ENCODE results near the gene PPP3CA.

PPP3CA gene

GRCh38 chr4:101332424-101332823 is 14.9 kb downstream of the PPP3CA start:
- no peak for DNase-seq (ENCODE audit: extremely low read depth in 1 of 2, low read depth in 1 of 2)

GRCh38 chr4:101331017-101331416 is 16.3 kb downstream of the PPP3CA start:
- DNase-seq (ENCODE audit: extremely low read depth in 1 of 2, low read depth in 1 of 2), result no peak

- DNase-seq (ENCODE audit: extremely low read depth in 1 of 2, low read depth in 1 of 2), result no peak
Observed at GRCh38 chr4:101329592-101329991, 17.7 kb downstream of the PPP3CA start.

DNA sequence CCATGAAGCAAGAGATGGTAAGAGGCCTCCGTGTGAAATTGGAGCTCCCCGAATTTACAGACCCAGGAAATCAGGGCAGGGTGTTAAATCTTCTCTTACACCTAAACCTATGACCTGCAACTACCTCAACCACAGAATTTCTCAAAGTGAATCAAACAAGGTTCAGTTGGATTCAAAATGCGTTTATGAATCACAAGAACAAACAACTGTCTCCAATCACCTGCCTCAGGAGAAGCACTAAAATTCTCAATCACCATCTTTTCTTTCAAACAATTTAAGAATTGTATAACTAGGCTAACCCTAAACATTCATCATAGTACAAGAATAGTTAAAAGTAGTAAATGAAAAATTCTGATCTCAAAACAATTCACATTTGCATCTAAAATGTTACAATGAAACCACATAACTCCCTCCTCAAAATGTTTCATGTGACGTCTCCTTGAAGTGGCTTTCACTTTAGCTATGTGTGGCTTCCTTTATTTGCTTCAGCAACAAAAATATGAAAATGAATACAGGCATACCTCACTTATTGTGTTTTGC is 19.2 kb downstream of the PPP3CA start:
- no peak for DNase-seq (ENCODE audit: extremely low read depth in 1 of 2, low read depth in 1 of 2)

- no peak for DNase-seq (ENCODE audit: extremely low read depth in 1 of 2, low read depth in 1 of 2)
Observed at GRCh38 chr4:101326576-101326975, 20.8 kb downstream of the PPP3CA start.

DNA sequence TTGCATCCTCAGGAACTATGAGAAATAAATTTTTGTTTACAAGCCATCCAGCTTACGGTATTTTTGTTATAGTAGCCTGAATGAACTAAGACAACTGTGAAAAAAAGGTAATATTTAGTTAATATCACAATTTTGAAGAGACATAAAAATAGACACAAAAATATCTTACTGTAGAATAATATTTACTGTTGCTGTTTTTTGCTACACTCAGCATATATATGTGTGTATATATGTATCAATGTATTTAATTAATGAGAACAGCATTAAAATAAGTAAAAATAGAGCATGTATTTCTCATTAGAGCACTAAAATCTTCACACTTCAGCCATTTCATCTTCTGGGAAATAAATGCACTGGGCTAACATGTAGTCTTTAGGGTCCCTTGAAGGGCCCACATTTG is 24.6 kb downstream of the PPP3CA start:
- DNase-seq (ENCODE audit: extremely low read depth in 1 of 2, low read depth in 1 of 2), result no peak

GRCh38 chr4:101321481-101322042 is 25.8 kb downstream of the PPP3CA start:
- DNase-seq (ENCODE audit: extremely low read depth in 1 of 2, low read depth in 1 of 2), result no peak

DNA sequence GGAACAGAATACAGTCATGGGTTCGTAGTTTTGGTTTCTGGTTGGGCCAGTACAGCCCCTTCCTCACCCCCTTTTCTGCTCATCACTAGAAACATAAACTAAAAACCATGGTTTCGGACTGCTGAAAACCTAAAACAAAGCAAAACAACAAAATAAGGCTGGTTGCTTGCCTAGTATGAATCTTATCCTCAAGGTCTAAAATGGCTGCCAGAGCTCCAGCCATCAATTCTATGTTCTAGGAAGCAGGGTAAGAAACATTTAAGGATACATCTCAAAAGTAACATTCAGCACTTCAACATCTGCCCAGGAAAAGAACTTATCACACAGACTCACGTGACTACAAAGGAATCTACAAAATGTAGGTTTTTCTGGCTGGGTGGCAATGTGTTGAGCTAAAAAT is 31.5 kb downstream of the PPP3CA start:
- DNase-seq (ENCODE audit: extremely low read depth in 1 of 2, low read depth in 1 of 2), result no peak

DNA sequence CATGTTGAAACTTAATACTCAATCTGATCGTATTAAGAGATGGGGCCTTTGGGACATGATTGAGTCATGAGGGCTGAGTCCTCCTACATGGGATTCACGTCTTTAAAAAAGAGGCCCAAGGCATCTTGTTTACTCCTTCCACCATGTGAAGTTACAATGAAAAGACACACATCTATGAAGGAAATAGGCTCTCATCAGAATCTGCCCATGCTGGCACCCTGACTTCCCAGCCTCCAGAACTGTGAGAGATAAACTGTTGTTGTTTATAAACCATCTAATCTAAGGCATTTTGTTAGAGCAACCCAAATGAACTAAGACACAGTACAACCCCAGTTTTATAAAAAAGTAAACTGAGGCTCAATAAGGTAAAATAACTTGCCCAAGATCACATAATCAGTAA is 32.3 kb downstream of the PPP3CA start:
- DNase-seq (ENCODE audit: extremely low read depth in 1 of 2, low read depth in 1 of 2), result no peak

GRCh38 chr4:101309925-101310324 is 37.4 kb downstream of the PPP3CA start:
- DNase-seq (ENCODE audit: extremely low read depth in 1 of 2, low read depth in 1 of 2), result no peak

- DNase-seq (ENCODE audit: extremely low read depth in 1 of 2, low read depth in 1 of 2), result no peak
Observed at GRCh38 chr4:101307899-101308298, 39.4 kb downstream of the PPP3CA start.

DNA sequence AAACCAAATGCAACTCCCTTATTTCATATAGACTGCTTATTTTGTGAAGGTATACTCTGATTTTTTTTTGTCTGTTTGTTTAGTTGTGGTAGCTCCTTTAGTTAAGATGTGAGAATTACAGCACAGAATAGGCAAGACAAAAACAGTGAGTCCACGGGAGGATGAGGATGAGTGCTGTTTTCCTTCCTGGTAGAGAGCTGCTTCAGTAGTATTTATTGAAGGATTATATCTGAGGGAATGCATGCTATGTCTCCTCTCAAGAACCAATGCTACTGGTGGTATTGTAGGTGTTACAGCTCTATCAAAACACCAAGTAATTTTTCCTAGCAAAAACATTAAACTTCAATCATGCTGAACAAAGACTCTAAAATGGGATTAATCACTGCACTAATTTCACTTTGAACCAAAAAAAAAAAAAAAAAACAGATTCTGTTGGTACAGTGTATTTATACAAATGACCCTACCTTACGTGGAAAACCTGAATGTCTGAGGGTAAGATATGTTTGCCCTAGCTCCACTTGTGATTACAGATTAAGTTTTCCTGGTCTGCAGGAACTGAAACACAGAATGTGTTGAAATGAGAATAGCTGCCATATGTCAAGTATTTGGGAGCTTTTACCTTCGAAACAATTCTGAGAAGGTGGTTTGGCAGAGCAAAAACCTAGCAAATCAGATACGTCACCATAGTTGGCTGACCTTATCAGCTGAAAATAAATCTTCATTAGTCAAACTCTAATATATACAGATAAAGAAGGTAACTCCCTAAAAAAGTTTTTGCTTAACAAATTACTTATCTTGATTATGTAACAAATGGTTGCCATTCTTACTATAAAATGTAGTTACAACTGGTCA is 40.3 kb downstream of the PPP3CA start:
- no peak for DNase-seq (ENCODE audit: extremely low read depth in 1 of 2, low read depth in 1 of 2)

DNA sequence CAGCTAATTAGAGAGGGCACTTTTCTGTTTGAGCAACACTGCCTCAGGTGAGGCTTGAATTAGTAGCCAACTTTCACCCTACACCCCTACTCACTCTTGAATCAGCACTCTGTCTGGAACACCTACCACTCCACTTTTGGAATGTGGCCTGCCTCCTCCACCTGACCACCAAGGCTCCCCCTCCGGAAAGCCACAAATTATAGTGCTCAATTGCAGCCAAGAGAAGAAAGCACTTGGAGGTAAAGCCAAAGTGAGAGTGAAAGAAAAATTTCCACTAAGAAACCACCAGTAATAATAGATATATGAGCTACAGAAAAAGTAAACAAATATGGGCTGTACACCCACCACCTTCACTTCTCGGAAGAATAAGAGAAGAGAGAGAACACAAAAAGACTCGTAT is 41.1 kb downstream of the PPP3CA start:
- no peak for DNase-seq (ENCODE audit: extremely low read depth in 1 of 2, low read depth in 1 of 2)

DNA sequence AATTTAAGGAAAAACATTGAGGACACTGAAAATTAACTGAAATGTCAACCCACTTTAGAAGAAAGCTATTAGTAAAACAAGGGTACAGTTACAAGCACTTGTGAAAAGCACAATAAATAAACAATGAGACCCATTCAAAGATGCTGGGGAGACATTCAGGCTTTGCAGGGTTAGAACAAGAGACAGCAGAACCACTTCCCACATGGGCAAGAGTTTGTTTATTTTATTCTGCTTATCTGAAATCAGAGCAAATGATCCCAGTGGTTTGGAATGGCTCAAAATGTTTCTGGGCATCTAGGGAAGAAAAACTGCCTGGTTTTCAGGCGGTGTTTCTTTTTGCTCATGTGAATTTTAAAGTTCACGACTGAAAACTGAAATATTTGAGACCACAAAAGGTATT is 42.4 kb downstream of the PPP3CA start:
- DNase-seq (ENCODE audit: extremely low read depth in 1 of 2, low read depth in 1 of 2), result no peak

- DNase-seq (ENCODE audit: extremely low read depth in 1 of 2, low read depth in 1 of 2), result no peak
Observed at GRCh38 chr4:101299899-101300540, 47.3 kb downstream of the PPP3CA start.

DNA sequence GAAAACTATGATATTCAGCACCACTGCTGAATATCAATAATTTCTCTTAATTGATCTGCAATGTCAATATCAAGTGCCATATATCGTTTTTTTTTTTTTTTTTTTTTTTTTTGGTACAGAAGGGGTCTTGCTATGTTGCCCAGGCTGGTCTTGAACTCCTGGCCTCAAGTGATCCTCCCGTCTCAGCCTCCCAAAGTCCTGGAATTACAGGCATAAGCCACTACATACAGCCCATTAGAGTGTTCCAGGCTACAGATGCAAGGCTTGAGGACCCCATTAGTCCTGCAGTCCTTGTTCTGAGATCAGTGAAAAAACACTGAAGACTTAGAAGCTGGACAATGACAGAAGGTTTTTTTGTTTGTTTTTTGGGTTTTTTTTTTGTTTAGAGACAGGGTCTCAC is 48.3 kb downstream of the PPP3CA start:
- DNase-seq (ENCODE audit: extremely low read depth in 1 of 2, low read depth in 1 of 2), result no peak

DNA sequence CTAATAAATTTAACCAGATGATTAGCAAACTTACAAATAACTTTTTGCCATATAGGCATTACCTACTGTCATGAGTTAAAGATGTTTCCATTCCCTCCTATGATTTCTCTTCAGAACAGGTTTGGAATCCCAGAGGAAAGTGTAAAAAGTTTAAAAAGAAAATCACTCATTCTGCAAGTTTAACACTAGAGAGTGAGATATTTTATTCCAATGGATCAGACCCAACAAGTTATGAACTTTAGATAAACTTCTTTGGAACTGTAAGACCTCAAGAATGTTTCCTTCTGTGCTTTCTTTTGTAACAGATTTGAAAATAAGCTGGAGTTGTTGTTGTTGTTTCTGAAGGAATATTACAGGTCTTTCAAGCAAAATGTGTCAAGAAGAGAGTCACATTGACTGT is 51.6 kb downstream of the PPP3CA start:
- no peak for DNase-seq (ENCODE audit: extremely low read depth in 1 of 2, low read depth in 1 of 2)

DNA sequence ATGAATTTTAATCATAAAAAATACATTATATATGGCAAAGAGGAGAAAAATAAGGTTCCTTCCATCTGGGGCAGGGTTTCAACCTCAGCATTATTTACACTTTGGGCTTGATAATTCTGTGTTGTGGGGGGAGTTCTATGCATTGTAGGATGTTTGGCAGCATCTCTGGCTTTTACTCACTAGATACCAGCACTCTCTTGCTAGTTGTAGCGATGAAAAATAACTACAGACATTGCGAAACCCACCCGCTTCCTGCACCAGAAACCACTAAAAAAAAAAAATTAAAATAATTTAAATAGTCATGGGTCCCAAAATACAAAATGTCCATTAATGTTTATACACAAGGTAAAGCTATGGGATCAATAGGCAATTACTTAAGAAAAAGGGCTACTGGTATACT is 52.7 kb downstream of the PPP3CA start:
- DNase-seq (ENCODE audit: extremely low read depth in 1 of 2, low read depth in 1 of 2), result no peak

- DNase-seq (ENCODE audit: extremely low read depth in 1 of 2, low read depth in 1 of 2), result no peak
Observed at GRCh38 chr4:101292901-101293300, 54.4 kb downstream of the PPP3CA start.

- no peak for DNase-seq (ENCODE audit: extremely low read depth in 1 of 2, low read depth in 1 of 2)
Observed at GRCh38 chr4:101292214-101292613, 55.1 kb downstream of the PPP3CA start.

- no peak for DNase-seq (ENCODE audit: extremely low read depth in 1 of 2, low read depth in 1 of 2)
Observed at GRCh38 chr4:101291198-101291597, 56.1 kb downstream of the PPP3CA start.

GRCh38 chr4:101290654-101291053 is 56.7 kb downstream of the PPP3CA start:
- DNase-seq (ENCODE audit: extremely low read depth in 1 of 2, low read depth in 1 of 2), result no peak
